ENCODE results near the gene CSTPP1.

CSTPP1 gene, protein sequence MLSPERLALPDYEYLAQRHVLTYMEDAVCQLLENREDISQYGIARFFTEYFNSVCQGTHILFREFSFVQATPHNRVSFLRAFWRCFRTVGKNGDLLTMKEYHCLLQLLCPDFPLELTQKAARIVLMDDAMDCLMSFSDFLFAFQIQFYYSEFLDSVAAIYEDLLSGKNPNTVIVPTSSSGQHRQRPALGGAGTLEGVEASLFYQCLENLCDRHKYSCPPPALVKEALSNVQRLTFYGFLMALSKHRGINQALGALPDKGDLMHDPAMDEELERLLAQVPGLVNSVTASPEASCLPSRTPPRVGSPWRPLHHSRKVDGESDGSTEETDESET

DNA sequence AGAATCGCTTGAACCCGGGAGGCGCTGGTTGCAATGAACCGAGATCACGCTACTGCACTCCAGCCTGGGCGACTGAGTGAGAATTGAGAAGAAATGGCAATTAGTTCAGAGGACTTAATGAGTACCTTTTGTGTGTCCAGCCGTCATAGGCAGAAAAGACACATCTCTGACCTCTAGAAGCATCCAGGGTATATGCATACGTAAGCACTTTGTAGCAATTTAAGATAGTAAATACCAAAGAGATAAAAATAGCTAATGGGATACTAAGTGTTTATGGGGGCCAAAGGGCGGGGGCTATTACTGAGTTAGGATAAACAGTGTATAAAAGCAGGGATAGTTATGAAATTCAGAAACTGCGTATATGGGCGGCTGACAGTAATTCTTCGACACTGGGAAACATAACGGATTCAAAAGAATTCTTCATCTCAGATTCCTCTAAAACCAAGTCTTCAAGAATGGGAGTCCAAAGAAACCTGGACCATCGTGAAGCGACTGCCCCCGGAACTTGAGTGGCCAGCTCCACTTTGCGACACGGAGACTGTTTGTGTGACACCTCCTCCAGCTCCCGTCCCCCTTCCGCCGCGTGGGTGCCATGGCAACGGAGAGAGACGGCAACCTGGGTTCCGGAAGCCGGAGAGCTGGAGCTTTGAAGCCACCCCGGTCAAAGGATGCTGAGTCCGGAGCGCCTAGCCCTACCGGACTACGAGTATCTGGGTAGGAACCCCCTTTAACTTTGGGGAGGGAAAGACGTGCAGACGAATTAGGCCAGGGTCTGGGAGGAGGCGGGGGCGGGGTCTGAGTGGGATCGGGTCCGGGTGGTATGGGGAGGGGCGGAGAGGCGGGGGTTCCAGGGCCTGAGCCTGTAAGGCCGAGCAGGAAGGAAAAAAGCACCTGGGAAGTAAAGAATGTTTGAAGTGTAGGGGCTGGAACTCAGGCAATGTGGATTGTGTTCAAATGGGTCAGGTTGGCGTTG is at the start of gene CSTPP1:
Gene CSTPP1, plus strand, starts transcription at position 624 of the 973 bp plus-strand sequence. Its CDS starts 45 bp downstream, at position 669.
- peak; percentile 94 for DNase-seq (ENCODE audit: low read depth)

DNA sequence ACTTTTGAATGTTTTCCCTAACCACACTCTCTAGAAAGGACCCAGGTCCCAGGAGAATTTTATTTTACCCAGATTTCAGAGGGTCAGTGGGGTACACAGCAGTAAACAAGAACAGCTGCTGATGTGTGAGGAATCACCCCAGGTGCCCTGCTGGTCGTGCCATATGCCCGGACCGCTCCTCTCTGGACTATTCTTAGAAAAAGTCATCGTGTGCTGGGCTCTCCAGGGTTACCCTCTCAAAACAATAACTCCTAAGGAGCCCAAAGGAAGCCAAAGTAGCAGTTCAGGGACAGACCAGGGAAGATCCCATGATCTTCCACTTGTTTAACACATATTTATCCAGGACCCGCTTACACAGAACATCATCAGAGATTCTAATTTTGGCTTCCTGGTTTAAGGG is 47.9 kb upstream of the CSTPP1 start:
- DNase-seq (ENCODE audit: low read depth) = no peak

DNA sequence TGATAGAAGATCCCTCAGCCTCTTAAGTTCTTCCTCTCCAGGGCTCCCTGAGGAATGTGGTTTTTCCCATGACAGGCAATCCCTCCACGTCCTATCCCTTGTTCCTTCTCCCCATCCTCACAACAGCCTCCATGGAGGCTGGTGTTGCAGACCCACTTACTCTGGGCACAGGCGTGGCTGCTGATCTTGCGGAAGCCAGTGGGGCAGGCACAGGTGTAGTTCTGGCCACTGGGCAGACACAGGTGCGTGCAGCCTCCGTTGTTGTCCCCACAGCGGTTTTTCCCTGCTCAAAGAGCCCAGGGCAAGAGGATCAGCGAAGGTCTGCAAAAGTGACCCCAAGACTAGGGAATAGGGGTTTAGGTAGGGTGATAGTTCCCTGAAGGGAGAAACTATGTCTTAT is 47.3 kb upstream of the CSTPP1 start:
- no peak for DNase-seq (ENCODE audit: low read depth)

DNA sequence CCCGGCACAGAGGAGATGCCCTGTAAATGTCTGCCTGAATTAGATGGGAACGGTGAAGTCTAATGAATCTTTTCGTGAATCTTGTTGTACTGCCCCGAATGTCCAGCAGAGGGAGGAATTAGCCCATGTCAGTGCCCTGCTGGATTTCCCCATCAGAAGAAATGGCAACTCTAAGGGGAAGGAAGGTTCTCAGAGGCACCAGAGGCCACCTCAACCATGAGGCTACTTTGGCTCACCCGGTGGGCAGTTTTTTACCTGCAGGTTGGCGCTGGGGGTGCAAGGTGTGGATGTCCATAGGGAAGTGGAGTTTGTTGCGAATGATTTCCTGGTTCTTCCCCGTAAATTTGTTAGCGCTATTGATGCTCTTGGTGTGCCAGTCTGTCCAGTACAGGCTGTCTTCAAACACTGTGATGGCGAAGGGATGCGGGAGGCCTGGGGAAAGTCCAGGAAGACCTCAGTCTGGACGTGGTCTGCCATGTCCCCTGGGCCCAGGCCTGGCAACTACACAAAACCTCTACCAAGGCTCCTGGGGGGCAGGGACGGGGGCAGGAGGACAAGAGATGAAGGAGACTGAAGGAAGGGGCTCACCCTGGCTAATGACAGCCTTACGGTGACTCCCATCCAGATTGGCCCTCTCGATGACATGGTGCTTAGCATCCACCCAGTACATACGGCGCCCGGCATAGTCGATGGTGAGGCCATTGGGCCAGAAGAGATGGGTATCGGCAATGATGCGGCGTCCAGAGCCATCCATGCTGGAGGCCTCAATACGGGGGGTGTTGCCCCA is 46.7 kb upstream of the CSTPP1 start:
- DNase-seq (ENCODE audit: low read depth) = peak; percentile 66

DNA sequence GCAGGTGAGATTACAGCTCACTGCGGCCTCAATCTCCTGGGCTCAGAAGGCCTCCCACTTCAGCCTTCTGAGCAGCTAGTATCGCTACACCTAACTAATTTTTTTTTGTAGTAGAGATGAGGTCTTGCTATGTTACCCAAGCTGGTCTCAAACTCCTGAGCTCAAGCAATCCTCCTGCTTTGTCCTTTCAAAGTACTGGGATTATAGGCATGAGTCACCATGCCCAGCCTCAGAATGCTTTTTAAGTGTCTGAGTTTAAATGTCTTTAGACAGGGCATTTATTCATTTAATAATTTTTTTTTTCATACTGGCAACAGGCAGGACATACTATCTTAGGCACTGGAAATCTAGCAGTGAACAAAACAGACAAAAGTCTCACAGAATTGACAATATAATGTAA is 45.9 kb upstream of the CSTPP1 start:
- DNase-seq (ENCODE audit: low read depth) = no peak

DNA sequence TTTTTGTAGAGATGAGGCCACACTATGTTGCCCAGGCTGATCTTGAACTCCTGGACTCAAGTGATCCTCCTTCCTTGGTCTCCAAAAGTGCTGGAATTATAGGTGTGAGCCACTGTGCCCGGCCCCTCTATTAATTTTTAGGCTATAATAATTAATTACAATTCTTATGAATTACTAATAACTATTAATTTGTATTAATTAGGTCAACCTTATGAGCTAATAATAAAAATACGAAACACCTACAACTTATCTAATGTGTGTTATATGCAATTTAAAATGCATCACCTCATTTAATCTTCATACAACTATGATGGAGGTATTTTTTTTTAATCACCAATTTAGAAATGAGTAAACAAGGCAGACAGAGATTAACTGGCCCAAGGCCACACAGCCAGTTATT is 44.5 kb upstream of the CSTPP1 start:
- DNase-seq (ENCODE audit: low read depth) = no peak

DNA sequence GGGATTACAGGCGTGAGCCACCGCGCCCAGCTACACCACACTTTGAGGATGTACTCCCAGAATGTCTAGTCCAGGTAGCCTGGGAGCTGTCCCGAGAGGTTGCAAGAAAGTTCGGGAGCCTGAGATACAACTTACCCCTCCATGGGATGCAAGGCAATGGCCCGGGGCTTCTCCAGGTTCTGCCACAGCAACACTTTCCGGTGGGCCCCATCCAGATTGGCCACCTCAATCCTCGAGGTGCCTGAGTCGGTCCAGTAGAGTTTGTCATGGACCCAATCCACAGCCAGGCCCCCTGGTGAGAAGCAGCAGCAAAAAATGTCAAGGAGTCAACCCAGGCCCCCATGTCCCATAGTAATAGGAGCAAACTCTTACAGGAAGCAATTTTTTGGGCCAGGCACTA is 43.7 kb upstream of the CSTPP1 start:
- DNase-seq (ENCODE audit: low read depth) = no peak

DNA sequence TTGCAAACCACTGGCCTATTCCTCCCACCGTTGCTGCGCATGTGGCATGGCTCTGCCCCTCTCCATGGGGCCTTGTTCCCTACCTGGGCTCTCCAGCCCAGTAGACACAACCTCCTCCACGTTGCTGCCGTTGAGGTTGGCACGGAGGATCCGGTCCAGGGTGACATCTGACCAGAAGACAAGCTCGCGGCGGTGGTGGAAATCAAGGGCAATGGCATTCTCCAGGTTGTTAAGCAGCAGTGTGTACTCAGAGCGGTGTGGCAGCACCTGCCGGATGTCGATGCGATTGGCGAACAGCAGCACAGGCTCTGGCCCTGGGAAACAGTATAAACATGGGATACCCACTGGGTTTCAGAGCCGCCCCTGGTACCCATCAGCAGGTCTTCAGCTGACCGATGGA is 42.1 kb upstream of the CSTPP1 start:
- no peak for DNase-seq (ENCODE audit: low read depth)

DNA sequence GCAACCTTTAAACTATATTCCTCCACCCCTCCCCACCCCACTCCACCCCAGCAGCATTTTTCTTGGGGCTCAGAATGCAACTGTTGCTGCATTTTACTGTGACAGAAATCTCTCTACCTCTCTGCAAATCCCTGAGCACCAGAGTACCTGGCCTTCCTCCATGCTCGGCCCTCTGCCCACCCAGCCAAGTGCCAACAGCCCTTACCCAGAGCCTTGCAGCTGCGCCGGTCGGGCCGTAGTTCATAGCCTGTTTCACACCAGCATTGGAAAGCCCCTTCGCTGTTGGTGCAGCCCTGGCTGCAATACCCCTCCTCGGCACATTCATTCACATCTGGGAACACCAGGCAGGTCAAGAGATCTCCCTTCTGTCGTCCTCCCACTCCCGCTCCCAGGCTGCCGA is 41.6 kb upstream of the CSTPP1 start:
- DNase-seq (ENCODE audit: low read depth) = no peak

DNA sequence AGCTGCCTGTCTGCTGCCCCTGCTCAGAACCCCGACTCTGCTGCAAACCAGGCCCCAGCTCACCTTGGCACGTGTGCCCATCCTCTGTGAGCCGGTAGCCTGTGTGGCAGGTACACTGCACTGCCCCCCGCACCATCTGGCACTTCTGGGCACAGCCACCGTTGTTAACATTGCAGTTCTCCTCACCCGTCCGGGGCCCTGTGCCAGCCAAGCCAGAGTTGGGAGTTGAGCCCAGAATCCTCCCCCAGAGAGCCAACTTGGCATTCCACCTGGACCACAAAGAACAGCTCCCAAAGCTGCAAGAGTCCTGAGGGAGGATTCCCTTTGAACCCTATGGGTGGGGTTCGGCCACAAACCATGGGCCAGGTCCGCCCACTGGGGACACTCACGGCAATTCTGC is 40.7 kb upstream of the CSTPP1 start:
- no peak for DNase-seq (ENCODE audit: low read depth)

DNA sequence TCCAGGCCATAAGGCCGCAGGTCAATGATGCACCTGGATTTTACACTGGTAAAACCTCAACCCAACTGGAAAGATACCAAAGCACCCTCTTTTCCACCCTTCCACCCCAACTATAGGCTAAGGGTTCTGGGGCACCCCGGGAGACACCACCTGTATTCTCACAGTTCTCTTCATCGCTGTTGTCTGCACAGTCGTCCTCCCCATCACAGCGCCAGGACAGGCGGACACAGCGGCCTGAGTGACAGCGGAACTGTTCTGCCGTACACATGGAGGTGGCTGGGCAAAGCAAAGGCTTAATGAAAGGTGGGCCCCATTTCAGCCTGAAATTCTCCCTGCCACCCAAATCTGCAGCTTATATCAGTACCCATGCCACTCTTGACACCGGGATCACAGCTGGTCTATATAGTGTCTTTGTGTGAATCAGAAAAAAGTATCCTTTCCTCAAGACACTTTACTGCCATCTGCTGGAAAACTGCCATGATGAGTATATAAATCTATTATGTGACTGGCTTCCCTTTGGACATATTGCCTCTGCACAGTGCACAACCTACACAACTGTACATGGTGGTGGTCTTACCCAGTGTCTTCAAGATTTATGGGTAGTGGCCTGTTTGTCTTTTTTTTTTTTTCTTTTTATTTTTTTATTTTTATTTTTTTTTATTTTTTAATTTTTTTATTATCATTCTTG is 39.7 kb upstream of the CSTPP1 start:
- no peak for DNase-seq (ENCODE audit: low read depth)

DNA sequence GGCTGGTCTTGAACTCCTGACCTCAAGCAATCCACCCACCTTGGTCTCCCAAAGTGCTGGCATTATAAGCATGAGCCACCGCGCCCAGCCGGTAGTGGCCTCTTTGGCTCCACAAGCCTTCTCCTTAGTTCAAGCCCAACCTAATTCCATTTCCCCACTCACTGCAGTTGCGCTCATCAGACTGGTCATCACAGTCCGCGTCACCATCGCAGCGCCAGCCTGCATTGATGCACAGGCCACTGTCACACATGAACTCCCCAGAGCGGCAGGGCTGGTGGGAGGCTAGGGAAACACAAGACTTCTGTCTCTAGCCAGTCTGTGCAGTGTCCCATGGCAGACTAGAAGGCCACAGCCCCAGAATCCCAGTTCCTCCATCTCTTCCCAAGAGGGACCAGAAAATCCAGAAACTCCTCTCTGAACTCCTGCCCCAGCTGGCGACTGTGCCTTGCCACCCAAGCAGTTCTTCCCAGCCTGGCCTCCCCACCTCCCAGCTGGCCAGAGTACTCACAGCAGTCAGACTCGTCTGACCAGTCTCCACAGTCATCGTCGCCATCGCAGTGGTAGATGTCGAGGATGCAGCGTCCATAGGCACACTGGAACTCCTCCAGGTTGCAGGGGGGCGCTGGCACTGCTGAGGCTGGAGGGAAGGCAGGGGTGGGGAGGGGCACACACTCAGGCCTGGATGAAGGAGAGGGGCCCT is 38.0 kb upstream of the CSTPP1 start:
- no peak for DNase-seq (ENCODE audit: low read depth)

DNA sequence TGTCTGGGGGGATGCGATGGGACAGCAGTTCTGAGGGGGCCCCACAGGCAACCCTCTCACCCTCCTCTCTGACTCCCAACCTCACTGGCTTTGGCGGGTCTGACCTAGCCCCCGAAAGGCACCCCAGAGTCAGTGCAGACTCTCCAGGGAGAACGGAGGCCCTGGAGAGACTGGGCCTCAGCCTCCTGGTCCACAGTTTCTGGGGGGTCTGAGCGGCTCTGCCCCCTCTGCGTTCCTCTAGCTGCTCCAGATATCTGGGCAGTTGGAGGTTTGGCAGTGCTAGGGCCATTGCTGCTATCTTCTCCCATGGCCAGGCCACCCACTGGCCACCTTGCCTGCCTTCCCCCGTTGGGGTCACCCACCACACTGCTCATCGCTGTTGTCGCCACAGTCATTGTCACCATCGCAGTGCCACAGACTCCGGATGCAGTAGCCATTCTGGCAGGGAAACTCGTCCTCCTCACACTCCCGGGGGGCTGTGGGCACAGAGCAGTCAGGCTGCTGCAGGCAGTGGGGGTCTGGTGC is 37.0 kb upstream of the CSTPP1 start:
- no peak for DNase-seq (ENCODE audit: low read depth)

DNA sequence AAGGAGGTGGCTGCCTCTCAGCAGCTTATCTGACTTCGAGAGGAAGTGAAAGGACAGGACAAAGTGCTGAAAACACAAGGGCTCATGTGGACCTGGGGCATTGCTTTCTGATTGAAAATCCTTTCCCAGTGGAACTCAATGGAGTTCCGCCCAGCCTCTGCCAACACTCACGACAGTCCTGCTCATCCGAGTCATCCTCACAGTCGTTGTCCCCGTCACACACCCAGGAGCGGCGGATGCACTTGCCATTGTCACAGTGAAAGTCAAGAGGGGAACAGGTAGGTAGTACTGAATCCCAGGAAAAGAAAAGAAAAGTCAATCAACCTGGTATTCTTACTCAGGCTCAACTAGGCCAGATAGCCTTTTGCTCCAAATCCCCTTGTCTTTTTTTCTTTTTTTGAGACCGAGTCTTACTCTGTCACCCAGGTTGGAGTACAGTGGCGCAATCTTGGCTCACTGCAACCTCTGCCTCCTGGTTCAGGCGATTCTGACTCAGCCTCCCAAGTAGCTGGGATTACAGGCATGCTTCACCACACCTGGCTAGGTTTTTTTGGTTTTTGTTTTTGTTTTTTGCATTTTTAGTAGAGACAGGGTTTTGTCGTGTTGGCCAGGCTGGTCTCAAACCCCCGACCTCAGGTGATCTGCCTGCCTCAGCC is 36.3 kb upstream of the CSTPP1 start:
- no peak for DNase-seq (ENCODE audit: low read depth)

DNA sequence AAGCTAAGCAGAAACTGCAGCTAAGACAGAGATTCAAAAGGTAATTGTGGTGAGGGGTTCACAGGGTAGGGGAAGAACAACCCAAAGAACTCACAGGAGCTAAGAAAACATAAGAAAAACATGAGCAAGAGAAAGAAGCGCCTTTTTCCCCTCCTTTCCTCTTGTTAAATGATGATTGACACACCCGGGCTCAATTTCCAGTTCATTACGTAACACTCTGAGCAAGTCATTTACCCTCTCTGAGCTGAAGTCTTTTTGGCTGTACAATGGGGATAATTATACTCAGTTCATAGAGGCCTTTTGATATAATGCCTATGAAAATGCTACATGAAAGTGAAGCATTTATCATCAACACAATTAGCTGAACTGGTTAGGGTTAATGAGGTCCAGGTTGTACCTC is 35.4 kb upstream of the CSTPP1 start:
- no peak for DNase-seq (ENCODE audit: low read depth)

DNA sequence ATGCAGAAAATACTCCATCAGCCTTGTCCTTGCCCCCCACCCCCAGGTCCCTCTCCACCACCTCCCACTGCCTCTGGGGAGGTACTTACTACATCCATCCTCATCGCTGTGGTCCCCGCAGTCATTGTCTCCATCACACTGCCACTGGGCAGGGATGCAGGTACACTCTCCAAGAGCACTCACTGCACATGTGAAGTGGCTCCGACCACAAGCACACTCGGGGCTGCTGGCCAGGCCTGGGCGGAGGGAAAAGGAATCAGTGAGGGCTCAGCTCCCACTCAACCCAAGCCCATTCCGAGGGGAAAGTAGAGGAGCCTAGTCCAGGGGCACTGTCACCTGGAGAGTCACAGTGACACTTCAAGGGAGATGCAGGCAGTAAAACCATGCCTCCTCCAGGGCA is 33.9 kb upstream of the CSTPP1 start:
- no peak for DNase-seq (ENCODE audit: low read depth)

DNA sequence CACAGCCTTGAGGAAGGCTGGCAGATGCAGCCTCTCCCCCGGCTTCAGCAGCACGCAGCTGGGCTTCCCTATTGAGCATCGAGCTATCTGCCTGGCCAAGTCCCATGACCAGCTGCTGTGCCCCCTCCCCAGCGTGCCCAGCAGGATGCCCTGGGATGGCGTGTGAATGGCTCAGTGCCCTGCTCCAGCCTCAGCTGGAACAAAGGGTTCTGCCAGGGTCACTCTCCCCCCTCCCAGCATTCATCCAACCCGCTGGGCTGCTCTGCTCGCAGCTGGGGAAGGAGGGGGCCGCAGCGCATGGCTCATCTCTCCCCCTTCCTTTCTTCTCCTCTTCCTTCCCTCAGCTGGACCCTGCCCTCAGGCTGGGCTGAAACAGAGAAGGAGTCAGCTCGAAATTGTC is 32.7 kb upstream of the CSTPP1 start:
- no peak for DNase-seq (ENCODE audit: low read depth)

DNA sequence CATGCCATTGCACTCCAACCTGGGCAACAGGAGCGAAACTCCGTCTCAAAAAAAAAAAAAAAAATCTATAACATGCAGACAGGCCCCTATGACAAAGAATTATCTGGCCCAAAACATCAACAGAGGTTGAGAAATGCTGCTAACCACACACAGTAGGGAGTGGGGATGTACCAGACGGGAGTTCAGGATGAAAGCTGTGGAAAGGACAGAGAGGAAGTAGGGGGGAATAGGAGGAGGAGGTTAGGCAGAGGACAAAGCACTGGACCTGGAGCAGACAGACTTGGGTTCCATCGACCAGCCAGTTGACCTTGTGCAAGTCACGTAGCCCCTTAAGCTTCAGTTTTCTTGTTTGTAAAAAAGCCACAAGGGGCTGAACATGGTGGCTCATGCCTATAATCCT is 30.8 kb upstream of the CSTPP1 start:
- no peak for DNase-seq (ENCODE audit: low read depth)

DNA sequence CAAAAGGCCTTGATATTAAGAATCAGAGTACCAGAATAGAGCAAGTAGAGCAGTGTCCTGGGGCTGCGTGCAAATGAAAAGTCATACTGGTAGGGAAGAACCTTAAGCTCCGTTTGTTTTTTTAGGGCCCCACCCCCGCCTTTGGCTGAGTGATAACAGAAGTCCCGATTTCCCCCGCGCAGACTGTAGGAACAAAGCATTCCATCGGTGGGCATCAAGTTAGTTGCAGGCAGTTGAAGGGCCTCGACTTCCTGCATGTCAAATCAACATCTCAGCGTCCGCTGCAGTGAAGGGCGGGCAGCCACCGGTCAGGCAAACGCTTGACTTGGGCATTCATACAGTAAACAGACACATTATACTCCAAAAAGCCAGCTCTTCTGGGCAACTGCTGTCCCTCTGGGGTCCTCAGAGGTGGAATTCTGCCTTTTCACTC is 29.9 kb upstream of the CSTPP1 start:
- DNase-seq (ENCODE audit: low read depth) = no peak

DNA sequence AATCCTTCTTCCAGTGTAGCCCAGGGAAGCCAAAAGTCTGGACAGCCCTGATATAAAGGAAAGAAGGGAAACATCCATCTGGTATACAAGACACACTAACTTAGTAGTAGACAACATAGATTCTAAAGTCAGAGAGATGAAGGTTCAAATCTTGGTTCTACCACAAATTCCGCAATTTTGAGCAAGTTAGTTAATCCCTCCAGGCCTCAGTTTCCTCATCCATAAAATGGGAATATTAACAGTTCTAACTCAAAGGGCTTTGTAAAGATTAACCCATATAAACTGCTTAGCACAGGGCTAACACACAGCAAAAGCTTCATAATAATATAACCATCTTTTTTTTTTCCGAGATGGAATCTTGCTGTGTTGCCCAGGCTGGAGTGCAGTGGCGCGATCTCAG is 29.0 kb upstream of the CSTPP1 start:
- DNase-seq (ENCODE audit: low read depth) = no peak

Data from activated T-cell treated with anti-CD3 and anti-CD28 coated beads for 1 hour (primary cell).